Gastrocnemius medialis (tissue), 4 donors: Measurements from ENCODE around the gene PEX7. TPM values are rescaled to one million over a fixed set of nuclear protein-coding genes. Genes with fewer than 3 reads are reported as not detected.

Source experiments
- ATAC-seq, 2 donors: fragments of 150-250 bp; one replicate each; pipeline ENCODE4 v1.9.1; 2016
- DNase-seq, 2 donors: peaks; one replicate each; pipeline ENCODE4 v3.0.0-alpha.2; 2019
- H3K27ac ChIP-seq, 4 donors: fragments of 200-600 bp; sonication (generic); 1 replicate in 1 of 4; 2 replicates in 3 of 4; pipeline ENCODE4 v1.5.1; 2016 to 2018; ENCODE audit warnings: mild to moderate bottlenecking in 2 of 4, moderate library complexity in 1 of 4
- H3K27me3 ChIP-seq, 3 donors: fragments of 200-600 bp; sonication (generic) in 2 of 3; 1 replicate in 1 of 3; 2 replicates in 2 of 3; pipeline versions ENCODE4 v1.5.1 to v1.6.0; 2016 to 2019; ENCODE audit warnings: mild to moderate bottlenecking in 1 of 3, moderate library complexity in 1 of 3
- H3K36me3 ChIP-seq, 2 donors: fragments of 200-600 bp; sonication (generic) in 1 of 2; one replicate each; pipeline ENCODE4 v1.5.1; 2017 to 2018
- H3K4me1 ChIP-seq, 2 donors: fragments of 200-600 bp; sonication (generic) in 1 of 2; one replicate each; pipeline ENCODE4 v1.5.1; 2016 to 2017; ENCODE audit warnings: mild to moderate bottlenecking in 2 of 2
- H3K4me3 ChIP-seq, 4 donors: fragments of 200-600 bp; sonication (generic) in 3 of 4; 1 replicate in 1 of 4; 2 replicates in 3 of 4; pipeline ENCODE4 v1.5.1; 2016 to 2019; ENCODE audit warnings: mild to moderate bottlenecking in 2 of 4
- H3K9me3 ChIP-seq, 3 donors: fragments of 200-600 bp; sonication (generic) in 2 of 3; 1 replicate in 1 of 3; 2 replicates in 2 of 3; pipeline ENCODE4 v1.5.1; 2016 to 2019
- POLR2A ChIP-seq, 2 donors: fragments of 450-650 bp; IDR thresholded peaks; one replicate each; pipeline ENCODE4 v1.6.1; 2017; ENCODE audit warnings: antibody characterized with exemption in 2 of 2, mild to moderate bottlenecking in 2 of 2, moderate library complexity in 2 of 2
- in situ Hi-C, 4 donors: fragments of 200-750 bp; cut with MboI; loops; one replicate each; pipeline versions ENCODE4 v1.15.0 to v1.8.0; 2017; ENCODE audit warnings: low sequenced_read_pairs in 4 of 4
- intact Hi-C: fragments of 100-400 bp; cut with DNase I; formaldehyde crosslinking; loops from one replicate; pipeline ENCODE4 v1.15.1; 2023; ENCODE audit warnings: low total_unique reads
- total RNA-seq, 4 donors: library from RNA; depleted of rRNA; stranded (reverse); fragments of >200 nt; gene quantifications; one replicate each; pipeline versions ENCODE4 v1.1.0 to v1.2.3, GENCODE V29; 2016
- TF ChIP-seq, protein P1 (sequence below), 5 experiments: fragments of 450-650 bp in 3 of 5; fragments of 200-600 bp in 2 of 5; sonication (generic) in 2 of 5; IDR thresholded peaks in 4 of 5; conservative IDR thresholded peaks in 1 of 5; 1 replicate in 4 of 5; 2 replicates in 1 of 5; pipeline ENCODE4 v1.5.1; 2016 to 2019; ENCODE audit warnings: antibody characterized with exemption in 5 of 5, mild to moderate bottlenecking in 3 of 5, moderate library complexity in 3 of 5

The PEX7 gene
- total RNA-seq, 4 donors from 2014 or later = 0.32 to 10.6 (median 6.0) TPM

DNA sequence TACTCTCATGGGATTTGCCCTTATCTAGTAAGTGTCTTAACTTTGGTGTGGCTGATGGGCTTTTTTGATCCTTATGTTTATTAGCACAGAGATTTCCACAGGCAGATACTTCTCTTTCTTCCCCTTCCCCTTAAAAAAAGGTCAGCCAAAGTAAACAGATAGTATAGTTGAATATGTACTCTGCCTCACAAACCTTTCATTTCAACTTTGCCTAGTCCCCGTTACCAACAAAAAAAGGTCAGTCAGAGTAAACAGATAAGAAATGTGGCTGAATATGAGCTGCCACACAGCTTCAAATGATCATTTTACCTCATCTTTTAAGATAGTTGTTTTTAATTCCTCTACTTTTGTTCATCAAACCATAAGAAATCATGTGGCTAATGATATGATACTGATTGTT, 65.6 kb downstream of the PEX7 start:
- Histone ChIP-seq H3K4me1 (no peaks in the 10 kb centered on the region), H3K36me3 (no peaks in the 10 kb centered on the region), H3K27me3 (no peaks in the 10 kb centered on the region), H3K9me3 (no peaks in the 10 kb centered on the region), H3K27ac (no peak overlapping the region), H3K4me3 (no peak overlapping the region)
- ATAC-seq (no peak), DNase-seq (no peak)
- no peak for TF ChIP-seq POLR2A (IDR thresholded peaks at IDR 0.05)
- TF ChIP-seq, protein P1, sequence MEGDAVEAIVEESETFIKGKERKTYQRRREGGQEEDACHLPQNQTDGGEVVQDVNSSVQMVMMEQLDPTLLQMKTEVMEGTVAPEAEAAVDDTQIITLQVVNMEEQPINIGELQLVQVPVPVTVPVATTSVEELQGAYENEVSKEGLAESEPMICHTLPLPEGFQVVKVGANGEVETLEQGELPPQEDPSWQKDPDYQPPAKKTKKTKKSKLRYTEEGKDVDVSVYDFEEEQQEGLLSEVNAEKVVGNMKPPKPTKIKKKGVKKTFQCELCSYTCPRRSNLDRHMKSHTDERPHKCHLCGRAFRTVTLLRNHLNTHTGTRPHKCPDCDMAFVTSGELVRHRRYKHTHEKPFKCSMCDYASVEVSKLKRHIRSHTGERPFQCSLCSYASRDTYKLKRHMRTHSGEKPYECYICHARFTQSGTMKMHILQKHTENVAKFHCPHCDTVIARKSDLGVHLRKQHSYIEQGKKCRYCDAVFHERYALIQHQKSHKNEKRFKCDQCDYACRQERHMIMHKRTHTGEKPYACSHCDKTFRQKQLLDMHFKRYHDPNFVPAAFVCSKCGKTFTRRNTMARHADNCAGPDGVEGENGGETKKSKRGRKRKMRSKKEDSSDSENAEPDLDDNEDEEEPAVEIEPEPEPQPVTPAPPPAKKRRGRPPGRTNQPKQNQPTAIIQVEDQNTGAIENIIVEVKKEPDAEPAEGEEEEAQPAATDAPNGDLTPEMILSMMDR (IDR thresholded peaks at IDR 0.05 in 4 of 5, conservative IDR thresholded peaks at IDR 0.05 in 1 of 5) = no peak
- intact Hi-C loops (no loop called here), in situ Hi-C loops (no loop called here)

DNA sequence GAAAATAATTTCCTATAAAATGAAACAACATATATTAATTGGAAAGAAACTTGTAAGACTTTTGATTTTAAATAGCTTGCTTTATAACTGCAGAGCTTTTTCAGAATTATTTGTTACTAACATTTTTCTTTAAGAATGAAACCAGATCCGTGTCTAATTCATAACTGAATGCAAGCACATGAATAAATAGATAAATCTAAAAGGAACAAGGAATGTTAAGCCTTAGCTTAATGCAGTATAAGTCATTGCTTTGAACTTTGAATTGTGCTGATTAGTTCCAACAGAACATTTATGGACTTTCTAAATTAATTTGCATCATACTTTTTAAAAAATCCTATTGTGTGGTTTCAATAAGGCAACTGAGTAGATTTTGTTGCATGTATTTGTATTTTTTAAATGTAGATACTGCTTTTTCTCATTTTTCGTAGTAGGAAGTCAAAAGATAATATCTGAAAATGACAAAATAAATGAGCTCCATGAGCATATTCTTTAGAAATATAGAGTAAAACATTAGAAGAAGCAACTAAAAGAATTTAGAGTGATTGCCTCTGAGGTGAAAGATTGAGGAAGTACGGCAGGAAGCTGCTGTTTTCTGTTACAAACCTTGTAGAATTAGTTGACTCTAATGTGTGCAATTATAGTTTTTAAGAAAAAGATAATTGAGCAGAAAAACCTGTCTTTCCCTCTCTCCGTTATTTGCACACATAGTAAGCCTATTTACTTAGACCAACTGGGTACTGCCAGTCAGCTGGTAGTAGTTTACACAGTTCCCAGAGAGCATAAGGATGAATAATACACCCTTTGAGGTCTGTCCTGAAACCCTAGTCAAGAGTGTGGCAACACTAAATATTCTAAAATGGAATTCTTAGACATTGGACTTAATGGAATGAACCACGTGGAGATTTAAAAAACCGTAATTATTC, 67.1 kb downstream of the PEX7 start:
- Histone ChIP-seq H3K4me3 (no peak overlapping the region), H3K36me3 (no peaks in the 10 kb centered on the region), H3K27me3 (no peaks in the 10 kb centered on the region), H3K27ac (no peak overlapping the region), H3K9me3 (no peaks in the 10 kb centered on the region), H3K4me1 (no peaks in the 10 kb centered on the region)
- ATAC-seq (no peak), DNase-seq (no peak)
- in situ Hi-C loops (no loop called here), intact Hi-C loops (no loop called here)
- TF ChIP-seq, protein P1 (IDR thresholded peaks at IDR 0.05 in 4 of 5, conservative IDR thresholded peaks at IDR 0.05 in 1 of 5) = no peak
- TF ChIP-seq POLR2A (IDR thresholded peaks at IDR 0.05) = no peak

DNA sequence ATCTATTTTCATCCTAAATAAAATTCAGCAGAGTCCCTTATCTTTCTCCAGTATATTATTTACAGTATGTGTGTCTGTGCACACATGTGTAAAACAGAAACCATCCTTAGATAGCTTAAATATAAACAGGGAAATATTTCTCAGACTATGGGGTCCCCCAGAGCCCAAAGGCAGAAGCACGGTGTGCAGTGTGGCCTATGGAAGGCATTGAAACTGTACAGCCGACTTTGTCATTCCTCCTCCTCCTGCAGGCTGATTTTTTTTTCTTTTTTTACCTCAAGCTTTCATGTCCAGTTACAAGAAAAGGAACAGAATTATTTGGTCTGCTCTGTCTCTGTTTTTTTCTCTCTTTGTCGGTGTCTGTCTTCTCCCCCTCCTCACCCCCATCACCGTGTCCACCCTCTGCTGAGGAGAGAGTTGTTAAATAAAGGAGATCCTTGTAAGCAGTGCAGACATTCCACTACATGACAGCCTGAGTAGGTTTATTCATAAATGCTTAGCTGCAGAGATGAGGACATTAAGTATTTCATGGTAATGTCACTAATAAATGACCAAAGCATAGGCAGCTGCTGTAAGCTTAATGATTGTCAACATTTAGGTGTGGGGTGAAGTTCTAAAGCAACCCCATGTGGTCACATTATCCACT, 67.9 kb downstream of the PEX7 start:
- no peak for ATAC-seq
- intact Hi-C loops = no loop called here

DNA sequence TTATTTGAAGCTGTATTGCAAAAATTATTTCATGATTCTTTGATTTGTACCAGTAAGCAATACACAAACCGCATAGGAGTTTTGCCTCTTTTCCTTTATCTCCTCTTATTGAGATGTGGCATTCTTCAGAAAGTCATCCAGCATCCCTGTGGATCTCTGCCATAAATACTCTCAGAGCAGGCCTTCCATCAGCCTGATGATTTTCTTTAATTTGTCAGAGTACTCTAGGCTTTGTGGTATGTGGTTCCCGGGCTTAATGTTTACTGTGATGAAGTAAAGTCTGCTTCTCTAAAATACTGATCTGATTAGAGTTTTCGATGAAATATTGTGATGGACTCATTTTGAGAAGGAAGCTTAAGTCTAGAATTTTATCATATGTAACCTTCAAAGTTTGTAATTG, 68.6 kb downstream of the PEX7 start:
- no peak for DNase-seq
- Histone ChIP-seq H3K9me3 (no peaks in the 10 kb centered on the region), H3K4me3 (no peak overlapping the region), H3K4me1 (no peaks in the 10 kb centered on the region), H3K27me3 (no peaks in the 10 kb centered on the region), H3K36me3 (no peaks in the 10 kb centered on the region), H3K27ac (no peak overlapping the region)
- no peak for ATAC-seq
- in situ Hi-C loops = no loop called here
- intact Hi-C loops = no loop called here
- TF ChIP-seq, protein P1 (IDR thresholded peaks at IDR 0.05 in 4 of 5, conservative IDR thresholded peaks at IDR 0.05 in 1 of 5) = no peak
- TF ChIP-seq POLR2A (IDR thresholded peaks at IDR 0.05) = no peak

More for the DNA sequence above, 67.9 kb downstream of the PEX7 start:
- Histone ChIP-seq H3K4me1 (no peaks in the 10 kb centered on the region), H3K9me3 (no peaks in the 10 kb centered on the region), H3K27ac (no peak overlapping the region), H3K27me3 (no peaks in the 10 kb centered on the region), H3K4me3 (no peak overlapping the region), H3K36me3 (no peaks in the 10 kb centered on the region)
- no peak for DNase-seq
- TF ChIP-seq, protein P1 (IDR thresholded peaks at IDR 0.05 in 4 of 5, conservative IDR thresholded peaks at IDR 0.05 in 1 of 5) = no peak
- TF ChIP-seq POLR2A (IDR thresholded peaks at IDR 0.05) = no peak
- in situ Hi-C loops = no loop called here
